HG03066 (cell line): ENCODE results near the gene LEKR1.

Experiments
- ATAC-seq: cut with Tn5 transposase; IDR thresholded peaks from one replicate; pipeline ENCODE4 v1.9.1; 2021; ENCODE audit warnings: low read depth; ENCODE audit not compliant: unreplicated experiment

Gene LEKR1

GRCh38 chr3:157092230-157092629, 266.1 kb downstream of the LEKR1 start:
- ATAC-seq: no peak

GRCh38 chr3:157093096-157093495, 266.9 kb downstream of the LEKR1 start:
- no peak for ATAC-seq

GRCh38 chr3:157094301-157094700, 268.1 kb downstream of the LEKR1 start:
- no peak for ATAC-seq

GRCh38 chr3:157094751-157095480, 268.8 kb downstream of the LEKR1 start:
- no peak for ATAC-seq
